EH (cell line): Measurements from ENCODE around the gene PGLYRP1.

Source experiments
- DNase-seq: peaks from one replicate; pipeline ENCODE4 v3.0.0-alpha.2; 2015; ENCODE audit warnings: low read depth

Gene PGLYRP1

GRCh38 chr19:46022431-46023310 lies at the start of gene PGLYRP1:
Gene PGLYRP1 (minus strand): TSS chr19:46023053. CDS start chr19:46023021, 32 bp downstream.
- DNase-seq = no peak

GRCh38 chr19:46069806-46070341 lies 47.0 kb upstream of the PGLYRP1 start:
- peak; percentile 88 for DNase-seq

DNA sequence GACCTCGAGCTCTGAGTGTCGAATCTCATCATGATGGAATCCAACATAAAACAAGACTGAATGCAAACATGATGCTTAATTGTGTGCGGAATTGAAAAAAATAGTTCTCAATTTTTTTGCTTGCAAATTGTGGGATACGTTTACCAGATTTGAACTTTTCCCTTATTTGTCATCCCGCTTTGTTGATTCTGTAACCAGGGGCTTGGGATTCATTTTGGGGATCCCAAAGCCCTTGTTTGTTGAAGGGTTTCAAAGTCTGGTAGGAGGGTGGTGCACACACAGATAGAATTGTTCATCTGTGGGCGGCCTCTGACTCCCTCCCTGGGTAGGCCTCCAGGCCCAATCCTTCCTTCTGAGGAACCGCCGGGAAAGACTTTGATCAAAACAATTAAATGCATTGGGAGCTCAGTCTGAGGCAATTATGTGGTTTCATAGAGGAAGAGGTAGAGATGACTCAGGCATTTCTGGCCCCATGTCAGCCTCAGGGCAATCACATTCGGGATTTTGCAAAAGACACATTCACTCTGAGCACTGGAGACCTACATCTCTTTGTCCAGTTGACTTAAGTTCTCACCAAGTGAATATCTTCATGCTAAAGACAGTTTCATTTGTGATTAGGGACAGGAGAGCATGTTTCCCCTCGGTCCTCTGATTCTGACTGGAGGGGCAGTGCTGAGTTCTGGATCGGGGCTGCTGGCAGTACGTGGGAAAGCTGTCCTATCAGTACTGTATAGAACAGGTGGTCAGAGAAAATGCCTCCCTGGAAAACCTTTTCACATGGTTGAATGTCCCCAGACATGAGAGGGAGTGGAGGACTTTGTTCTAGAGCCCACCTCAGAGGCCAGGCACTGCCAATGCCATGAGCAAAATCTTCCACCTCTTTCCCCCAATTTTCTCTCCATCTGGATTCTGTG lies 45.7 kb upstream of the PGLYRP1 start:
- DNase-seq = peak; percentile 94

DNA sequence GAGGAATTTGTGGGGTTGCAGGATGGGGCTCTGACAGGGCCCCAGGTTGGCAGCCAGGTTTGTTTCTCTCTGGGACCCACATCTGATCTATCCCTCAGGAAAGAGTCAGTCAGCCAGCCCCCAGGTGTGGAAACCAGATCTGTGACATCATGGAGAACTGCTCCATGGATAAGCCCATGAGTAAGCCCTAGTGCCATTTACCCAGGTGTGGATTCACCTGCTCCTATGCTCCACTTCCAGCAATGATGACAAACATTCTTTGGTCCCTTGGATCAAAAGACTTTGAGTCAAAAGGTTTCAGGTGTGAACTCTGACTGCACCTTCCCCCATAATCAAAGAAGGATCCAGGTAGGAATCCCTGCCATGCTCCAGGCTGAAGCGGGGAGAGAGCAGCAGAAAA lies 44.8 kb upstream of the PGLYRP1 start:
- DNase-seq = no peak

- DNase-seq = peak; percentile 27
These were observed 43.6 kb upstream of the PGLYRP1 start for GRCh38 chr19:46066471-46066870.

GRCh38 chr19:46065486-46066071 lies 42.7 kb upstream of the PGLYRP1 start:
- peak; percentile 87 for DNase-seq

DNA sequence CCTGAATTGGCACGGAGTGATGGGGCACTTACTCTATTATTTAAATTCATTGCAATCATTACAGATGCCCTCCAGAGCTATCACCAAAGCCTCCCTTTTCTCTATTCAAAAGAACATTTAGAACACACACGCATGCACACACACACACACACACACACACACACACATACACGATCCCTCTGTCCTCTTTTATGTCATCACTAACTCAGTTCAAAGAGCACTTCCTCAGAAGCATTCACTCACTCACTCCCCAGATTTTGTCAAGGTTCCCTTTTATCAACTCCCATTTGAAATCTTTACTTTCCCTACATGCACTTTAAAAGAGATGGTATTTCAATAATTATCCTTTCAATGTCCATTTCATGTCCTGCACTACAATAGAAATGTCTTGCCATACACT lies 40.3 kb upstream of the PGLYRP1 start:
- no peak for DNase-seq

GRCh38 chr19:46060012-46060411 lies 37.2 kb upstream of the PGLYRP1 start:
- DNase-seq = no peak

DNA sequence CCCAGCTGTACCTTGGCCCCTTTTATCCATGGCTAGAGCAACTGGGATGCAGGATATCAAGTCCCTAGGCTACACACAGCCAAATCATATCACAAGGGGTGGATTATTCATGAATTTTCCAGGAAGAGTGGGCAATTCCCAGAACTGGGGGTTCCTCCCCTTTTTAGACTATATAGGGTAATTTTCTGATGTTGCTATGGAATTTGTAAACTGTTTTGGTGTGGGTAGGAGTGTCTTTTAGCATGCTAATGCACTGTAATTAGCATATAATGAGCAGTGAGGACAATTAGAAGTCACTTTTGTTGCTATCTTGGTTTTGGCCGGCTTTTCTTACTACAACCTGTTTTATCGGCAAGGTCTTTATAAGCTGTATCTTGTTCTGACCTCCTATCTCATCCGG lies 35.9 kb upstream of the PGLYRP1 start:
- DNase-seq = no peak

GRCh38 chr19:46056536-46056935 lies 33.7 kb upstream of the PGLYRP1 start:
- no peak for DNase-seq

DNA sequence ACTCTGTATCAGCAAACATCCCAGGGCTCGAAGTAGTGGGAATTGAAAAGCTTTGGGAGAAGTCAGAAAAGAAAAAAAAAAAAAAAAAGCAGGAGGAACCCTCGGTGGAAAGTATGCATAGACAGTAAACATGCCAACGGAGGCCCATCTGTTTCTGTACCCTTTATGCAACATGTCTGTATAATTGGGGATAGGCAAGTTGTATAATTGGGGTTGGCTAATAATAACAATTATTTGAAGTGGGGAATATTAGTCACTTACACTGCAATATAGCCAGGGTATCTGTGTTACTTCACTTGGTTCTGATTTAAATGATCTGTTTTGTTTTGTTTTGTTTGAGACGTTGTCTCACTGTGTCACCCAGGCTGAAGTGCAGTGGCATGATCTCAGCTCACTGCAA lies 30.0 kb upstream of the PGLYRP1 start:
- no peak for DNase-seq

- no peak for DNase-seq
These were observed 26.7 kb upstream of the PGLYRP1 start for GRCh38 chr19:46049597-46049996.

DNA sequence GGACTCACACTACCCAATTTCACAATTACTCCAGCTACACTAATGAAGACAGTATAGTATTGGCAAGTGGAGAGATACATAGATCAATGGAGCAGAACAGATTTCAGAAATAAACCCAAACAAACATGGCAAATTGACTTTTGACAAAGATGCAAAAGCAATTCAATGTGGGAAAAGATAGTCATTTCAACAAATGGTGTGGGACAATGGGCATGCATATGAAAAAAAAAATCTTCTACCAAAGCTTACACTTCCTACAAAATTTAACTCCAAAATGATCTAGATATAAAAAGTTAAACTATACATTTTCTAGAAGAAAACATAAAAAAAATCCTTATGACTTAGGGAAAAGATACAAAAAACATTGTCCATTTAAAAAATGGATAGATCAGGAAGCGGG lies 20.7 kb upstream of the PGLYRP1 start:
- DNase-seq = no peak

GRCh38 chr19:46042252-46042883 lies 19.5 kb upstream of the PGLYRP1 start:
- DNase-seq = no peak

- DNase-seq = peak; percentile 25
These were observed 18.2 kb upstream of the PGLYRP1 start, which contains the start of gene IGFL4 for GRCh38 chr19:46040952-46041500. Gene IGFL4 (minus strand): TSS chr19:46041002. CDS start chr19:46040962, 40 bp downstream.

GRCh38 chr19:46040125-46040524 lies 17.3 kb upstream of the PGLYRP1 start:
- no peak for DNase-seq

DNA sequence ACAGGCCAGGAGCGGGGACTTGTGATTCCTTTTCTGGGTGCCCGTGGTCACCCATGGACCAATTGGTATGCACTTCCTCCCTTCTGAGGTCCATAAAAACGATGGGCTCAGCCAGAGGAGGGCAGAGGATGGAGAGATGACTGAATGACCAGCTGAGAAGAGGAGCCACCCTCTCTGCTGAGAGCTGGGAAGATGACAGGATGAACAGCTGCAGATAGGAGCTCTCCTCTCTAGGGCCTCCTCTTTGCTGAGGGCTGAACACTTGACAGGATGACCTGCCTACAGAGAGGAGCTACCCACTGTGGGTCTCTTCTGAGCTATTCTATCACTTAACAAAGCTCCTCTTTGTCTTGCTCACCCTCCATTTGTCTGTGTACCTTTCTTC lies 13.9 kb upstream of the PGLYRP1 start:
- DNase-seq = no peak

DNA sequence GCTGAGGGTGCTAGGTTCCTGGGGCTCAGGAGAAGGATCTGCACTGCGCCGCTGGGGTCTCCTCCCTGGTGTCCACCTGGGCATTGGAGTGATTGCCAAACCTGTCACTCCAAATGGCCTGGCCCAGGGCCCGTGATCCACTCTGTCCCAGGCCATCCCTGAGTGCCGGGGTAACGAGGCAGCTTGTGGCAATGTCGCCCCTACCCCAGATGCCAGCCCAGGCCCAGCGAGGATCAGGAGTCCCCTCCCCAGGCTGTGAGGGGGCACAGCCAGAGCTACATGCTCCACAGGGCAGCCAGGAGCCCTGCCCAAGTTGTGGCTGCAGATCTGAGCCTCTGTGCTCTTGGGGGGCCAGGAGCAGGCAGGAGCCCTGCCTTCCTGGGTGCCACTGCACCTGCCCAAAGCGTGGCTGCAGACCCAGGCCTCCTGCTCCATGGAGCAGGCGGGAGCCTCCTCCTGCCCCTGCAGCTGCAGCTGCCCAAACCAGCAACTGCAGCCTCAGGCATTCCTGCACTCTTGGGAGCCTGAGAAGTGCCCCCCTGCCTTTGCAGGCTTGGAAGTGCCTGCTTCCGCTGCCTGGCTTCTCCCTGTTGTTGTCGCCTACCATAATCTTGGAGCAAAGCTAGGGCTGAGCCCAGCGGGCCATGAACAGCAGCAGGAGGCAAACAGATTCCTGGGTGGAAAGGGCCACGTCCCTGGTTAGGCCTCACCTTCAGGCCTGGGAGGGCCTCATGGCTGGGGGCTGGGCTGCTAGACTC lies 13.3 kb upstream of the PGLYRP1 start:
- no peak for DNase-seq

DNA sequence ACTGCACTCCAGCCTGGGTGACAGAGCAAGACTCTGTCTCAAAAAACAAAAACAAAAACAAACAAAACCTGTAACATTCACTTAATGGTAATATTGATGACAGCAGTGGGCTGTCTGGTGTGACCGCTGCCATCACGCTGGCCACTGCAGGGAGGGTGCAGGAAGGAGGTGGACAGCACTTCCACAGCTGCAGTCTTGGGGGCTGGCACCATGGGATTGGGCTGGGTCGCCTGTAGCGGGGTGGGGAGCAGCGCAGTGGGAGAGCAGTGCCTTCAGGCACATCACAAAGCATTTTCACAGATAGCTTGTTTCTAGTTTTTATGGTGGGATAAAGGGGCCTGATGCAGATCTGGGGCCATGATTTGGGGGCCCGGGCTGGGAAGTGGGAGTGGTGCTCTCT lies 12.7 kb upstream of the PGLYRP1 start:
- no peak for DNase-seq

GRCh38 chr19:46033401-46033800 lies 10.5 kb upstream of the PGLYRP1 start:
- DNase-seq = no peak

- DNase-seq = no peak
These were observed 9.8 kb upstream of the PGLYRP1 start for GRCh38 chr19:46032597-46033025.
